Retina (tissue), 1 donor: ENCODE results near the gene ZNF841.
"Not testable (repeated sequence)": the region's sequence is repeated elsewhere in the genome, so short reads cannot be mapped to it uniquely, and the experiment has no call there.

Experiments used
- DNase-seq: peaks from one replicate; pipeline ENCODE4 v3.0.0-alpha.2; 2016

The ZNF841 gene

GRCh38 chr19:52095172-52096014 lies at the start of gene ZNF841:
Gene ZNF841, minus strand, starts transcription at chr19:52095765. Its CDS starts 10,964 bp downstream, at chr19:52084801.
- DNase-seq, result peak; percentile 90

- no peak for DNase-seq
These were observed 46.5 kb upstream of the ZNF841 start for GRCh38 chr19:52142001-52142595.

- no peak for DNase-seq
These were observed 45.6 kb upstream of the ZNF841 start for GRCh38 chr19:52141203-52141602.

GRCh38 chr19:52140032-52140710 lies 44.6 kb upstream of the ZNF841 start:
- DNase-seq, result no peak

DNA sequence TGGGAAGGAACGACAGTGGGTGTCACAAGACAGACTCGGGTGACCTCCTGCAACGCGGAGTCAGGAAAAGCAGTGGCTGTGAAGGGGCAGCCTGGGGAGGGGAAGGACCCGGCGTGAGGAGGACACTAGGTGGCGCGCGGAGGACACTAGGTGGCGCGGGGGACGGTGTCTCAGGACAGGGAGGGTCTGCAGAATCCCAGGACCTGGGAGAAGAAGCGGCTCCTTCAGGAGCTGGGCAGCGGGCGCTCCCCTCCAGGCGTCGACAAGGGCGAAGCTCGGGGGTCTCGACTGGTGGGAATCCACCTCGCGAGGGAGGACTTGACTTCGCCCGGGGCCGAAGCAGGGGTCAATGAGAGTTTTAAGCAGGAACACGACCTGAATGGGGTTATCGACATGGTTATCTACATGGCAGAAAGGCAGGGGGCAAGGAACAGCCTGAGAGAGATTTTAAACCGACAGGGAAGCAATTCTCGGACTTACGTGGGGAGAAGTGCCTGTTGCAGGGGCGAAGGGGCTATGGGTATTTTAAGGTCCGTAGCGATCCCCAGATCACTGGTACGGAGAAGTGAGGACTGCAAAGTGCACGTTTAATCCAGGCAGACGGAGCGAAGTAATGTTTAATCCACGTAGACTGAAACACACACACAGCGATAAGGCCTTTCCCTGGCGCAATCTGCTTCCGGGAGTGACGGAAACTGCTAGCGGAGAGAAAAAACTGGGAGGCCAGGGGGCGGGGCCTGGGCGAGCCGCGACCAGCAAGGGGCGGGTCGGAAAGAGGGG lies 43.9 kb upstream of the ZNF841 start, which contains the start of gene ZNF616:
Gene ZNF616, minus strand, starts transcription at position 687 of the 780 bp plus-strand sequence. CDS start 9,426 bp downstream, outside the sequence.
- peak; percentile 92 for DNase-seq

DNA sequence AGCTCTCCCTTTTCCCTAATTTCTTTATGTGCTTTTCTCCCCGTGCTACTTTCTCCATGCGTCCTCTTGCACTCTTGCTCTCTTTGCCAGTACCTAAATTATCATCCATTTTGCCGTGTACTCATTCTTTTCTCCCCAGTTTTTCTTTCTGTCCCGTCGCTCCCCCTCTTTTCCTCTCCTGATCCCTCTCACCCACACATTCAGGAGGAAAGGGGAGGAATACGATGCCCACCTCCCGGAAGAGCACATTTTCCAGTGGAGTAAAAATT lies 43.4 kb upstream of the ZNF841 start:
- no peak for DNase-seq

DNA sequence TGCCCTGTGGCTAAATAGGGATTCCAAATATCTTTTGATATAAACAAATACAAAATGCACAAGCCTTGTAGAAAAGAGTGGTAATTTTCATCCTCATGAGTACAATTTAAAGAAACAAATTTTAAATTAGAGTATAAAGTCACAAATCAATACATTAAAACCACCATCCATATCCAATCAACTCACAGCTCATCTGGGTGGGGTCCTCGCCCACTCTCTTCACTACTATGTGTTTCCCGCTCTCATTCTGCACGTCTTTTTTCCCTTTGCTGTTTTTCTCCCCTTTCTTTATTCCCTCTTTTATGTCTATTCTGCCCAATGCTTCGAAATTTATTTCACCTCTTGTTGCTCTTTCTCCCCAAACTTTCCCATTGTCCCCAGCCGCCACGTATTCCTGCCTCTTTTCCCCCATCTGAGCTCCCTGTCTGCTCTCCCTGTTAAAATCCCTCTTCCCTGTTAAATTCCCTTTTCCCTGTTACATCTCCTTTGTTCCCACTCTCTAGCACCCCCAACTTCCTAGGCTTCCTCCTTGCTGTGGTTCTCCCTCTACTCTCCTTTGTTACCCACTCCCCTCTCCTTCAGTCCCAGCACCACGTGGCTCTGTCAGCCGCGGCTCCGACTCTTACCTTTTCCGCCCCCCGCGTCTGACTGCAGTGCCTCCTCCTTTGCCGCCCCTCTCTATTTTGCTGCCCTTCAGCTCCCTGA lies 42.9 kb upstream of the ZNF841 start:
- peak; percentile 81 for DNase-seq

GRCh38 chr19:52120286-52120685 lies 24.7 kb upstream of the ZNF841 start:
- no peak for DNase-seq

DNA sequence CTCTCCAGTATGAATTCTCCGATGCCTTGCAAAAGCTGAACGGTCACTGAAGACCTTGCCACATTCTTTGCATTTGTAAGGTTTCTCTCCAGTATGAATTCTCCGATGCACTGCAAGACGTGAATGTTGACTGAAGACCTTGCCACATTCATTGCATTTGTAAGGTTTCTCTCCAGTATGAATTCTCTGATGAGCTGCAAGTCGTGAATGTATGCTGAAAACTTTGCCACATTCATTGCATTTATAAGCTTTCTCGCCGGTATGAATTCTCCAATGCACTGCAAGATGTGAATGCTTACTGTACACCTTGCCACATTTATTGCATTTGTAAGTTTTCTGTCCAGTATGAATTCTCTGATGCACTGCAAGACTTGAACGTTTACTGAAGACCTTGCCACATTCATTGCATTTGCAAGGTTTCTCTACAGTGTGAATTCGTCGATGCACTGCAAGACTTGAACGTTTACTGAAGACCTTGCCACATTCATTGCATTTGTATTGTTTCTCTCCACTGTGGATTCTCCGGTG lies 20.0 kb upstream of the ZNF841 start:
- DNase-seq, result no peak

- no peak for DNase-seq
These were observed 19.1 kb upstream of the ZNF841 start for GRCh38 chr19:52114691-52115090.

GRCh38 chr19:52112624-52113023 lies 17.1 kb upstream of the ZNF841 start:
- DNase-seq, result no peak

DNA sequence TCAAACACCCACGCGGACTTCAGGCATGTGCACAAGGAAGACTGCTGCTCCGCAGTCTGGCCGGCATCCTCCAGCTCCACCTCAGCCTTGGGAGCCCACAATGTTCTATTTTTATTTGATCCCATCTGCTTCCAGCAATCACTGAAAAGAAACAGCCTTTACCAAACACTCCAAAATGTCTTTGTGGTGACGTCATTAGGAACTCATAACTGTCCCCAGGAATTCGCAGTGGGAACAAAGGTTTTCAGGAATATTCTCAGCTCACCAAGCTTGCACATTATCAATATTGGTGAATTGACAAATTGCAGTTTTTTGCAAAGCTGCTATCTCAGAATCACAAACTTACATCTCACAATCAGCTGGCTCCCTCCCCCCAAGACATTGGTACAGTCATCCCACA lies 15.2 kb upstream of the ZNF841 start:
- no peak for DNase-seq

GRCh38 chr19:52102782-52103181 lies 7.2 kb upstream of the ZNF841 start:
- no peak for DNase-seq

GRCh38 chr19:52101866-52102562 lies 6.4 kb upstream of the ZNF841 start:
- DNase-seq, result no peak

DNA sequence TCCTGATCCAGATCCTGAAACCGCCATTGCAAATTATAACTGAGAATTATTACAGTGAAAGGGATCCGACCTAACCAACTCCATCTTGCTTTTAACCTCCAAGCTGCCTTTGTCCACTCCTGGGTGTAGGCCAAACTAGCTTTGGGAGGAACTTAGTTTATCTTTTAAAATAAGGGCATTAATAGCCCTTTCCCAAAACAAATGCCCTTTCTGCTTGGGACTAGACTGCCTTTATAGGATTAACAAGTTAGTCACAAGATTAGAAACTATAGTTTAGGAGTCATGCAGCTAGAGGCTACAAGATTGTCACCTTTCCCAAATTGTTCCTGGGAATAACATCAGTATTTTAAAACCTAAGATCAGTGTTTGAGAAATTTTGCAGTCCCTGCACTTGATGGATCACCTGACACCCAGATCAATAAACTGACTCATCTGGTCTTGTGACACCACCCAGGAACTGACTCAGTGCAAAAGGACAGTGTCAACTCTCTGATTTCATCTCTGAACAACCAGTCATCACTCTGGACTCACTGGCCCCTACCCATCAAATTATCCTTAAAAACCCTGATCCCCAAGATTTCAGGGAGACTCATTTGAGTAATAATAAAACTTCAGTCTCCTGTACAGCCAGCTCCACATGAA lies 4.1 kb upstream of the ZNF841 start:
- DNase-seq, result no peak

GRCh38 chr19:52096416-52096815 lies 851 bp upstream of the ZNF841 start:
- not testable (repeated sequence) for DNase-seq

GRCh38 chr19:52094526-52095130 lies 937 bp downstream of the ZNF841 start:
- DNase-seq, result no peak

GRCh38 chr19:52086481-52086880 lies 9.1 kb downstream of the ZNF841 start:
- no peak for DNase-seq

DNA sequence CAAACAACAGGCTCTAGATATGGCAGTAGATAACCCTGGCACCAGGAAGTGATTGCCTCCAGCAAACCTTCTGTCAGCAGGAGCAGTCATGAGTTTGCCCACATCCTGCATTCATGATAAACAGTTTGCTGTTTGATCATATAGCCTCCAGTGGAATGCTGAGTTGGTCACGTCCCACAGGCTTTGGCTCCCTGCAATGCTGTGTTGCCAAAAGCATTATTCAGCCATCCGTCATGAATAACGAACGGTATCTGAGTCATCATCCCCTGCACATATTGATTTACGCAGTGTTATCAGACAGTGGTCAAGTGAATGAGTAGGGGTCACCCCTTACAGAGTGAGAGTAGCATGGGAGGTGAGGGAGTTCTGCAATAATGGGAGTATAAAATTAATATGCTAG lies 25.1 kb downstream of the ZNF841 start:
- DNase-seq, result no peak

DNA sequence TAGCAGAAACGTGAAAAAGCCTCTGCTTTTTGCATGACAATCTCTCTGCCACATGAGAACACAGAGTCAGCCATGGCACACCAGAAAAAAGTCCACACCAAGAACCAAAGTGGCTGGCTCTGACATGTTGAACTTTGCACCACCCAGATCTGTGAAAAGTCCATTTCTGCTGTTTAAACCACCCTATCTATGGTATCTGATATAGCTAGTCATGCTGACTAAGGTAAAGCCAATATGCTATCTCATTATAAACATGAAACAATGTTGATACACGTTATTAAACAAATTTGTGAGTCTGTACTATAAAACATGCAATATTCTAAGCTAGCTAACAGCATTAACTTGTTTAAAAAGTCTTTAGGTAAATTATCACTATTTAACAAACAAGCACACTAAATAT lies 25.9 kb downstream of the ZNF841 start:
- DNase-seq, result no peak
